Suprapubic skin (tissue), 4 donors: Measurements from ENCODE around the gene FAM111A. TPM values are rescaled to one million over a fixed set of nuclear protein-coding genes. Genes with fewer than 3 reads are reported as not detected.

Source experiments
- DNase-seq, 2 donors: peaks; one replicate each; pipeline ENCODE4 v3.0.0-alpha.2; 2019; ENCODE audit warnings: low spot score in 2 of 2
- H3K27ac ChIP-seq: fragments of 200-600 bp; sonication (generic); one replicate; pipeline ENCODE4 v1.5.1; 2019
- H3K27me3 ChIP-seq: fragments of 200-600 bp; sonication (generic); one replicate; pipeline ENCODE4 v1.5.1; 2019
- H3K36me3 ChIP-seq: fragments of 200-600 bp; sonication (generic); one replicate; pipeline ENCODE4 v1.5.1; 2019
- H3K4me1 ChIP-seq: fragments of 200-600 bp; sonication (generic); one replicate; pipeline ENCODE4 v1.5.1; 2019
- H3K4me3 ChIP-seq: fragments of 200-600 bp; sonication (generic); one replicate; pipeline ENCODE4 v1.5.1; 2019; ENCODE audit warnings: mild to moderate bottlenecking
- H3K9me3 ChIP-seq: fragments of 200-600 bp; sonication (generic); one replicate; pipeline ENCODE4 v1.5.1; 2019
- CTCF ChIP-seq, 2 donors: fragments of 200-600 bp in 1 of 2; fragments of 450-650 bp in 1 of 2; sonication (generic) in 1 of 2; IDR thresholded peaks; one replicate each; pipeline ENCODE4 v1.5.1; 2016 to 2019; ENCODE audit warnings: antibody characterized with exemption in 2 of 2, mild to moderate bottlenecking in 1 of 2, moderate library complexity in 1 of 2
- EP300 ChIP-seq: sonication (generic); formaldehyde crosslinking; IDR thresholded peaks from one replicate; pipeline ENCODE4 v1.6.1; 2017; ENCODE audit warnings: antibody characterized with exemption
- POLR2A ChIP-seq, 2 donors: fragments of 450-650 bp; IDR thresholded peaks; one replicate each; pipeline ENCODE4 v1.6.1; 2017; ENCODE audit warnings: antibody characterized with exemption in 2 of 2, mild to moderate bottlenecking in 2 of 2, moderate library complexity in 2 of 2
- POLR2AphosphoS5 ChIP-seq, 3 donors: sonication (generic); formaldehyde crosslinking; IDR thresholded peaks; one replicate each; pipeline ENCODE4 v1.6.1; 2017; ENCODE audit warnings: antibody characterized with exemption in 3 of 3
- WGBS: methylation state at CpG from one replicate; pipeline ENCODE4 v1.1.5; 2018; 5-methylcytosine and 5-hydroxymethylcytosine counted together
- total RNA-seq, 4 donors: library from RNA; depleted of rRNA; stranded (reverse); fragments of >200 nt; gene quantifications; one replicate each; pipeline ENCODE4 v1.1.0, GENCODE V29; 2016

Gene FAM111A
- total RNA-seq, 4 donors from 2014 or later = 12.5 to 55.7 (median 21.6) TPM

DNA sequence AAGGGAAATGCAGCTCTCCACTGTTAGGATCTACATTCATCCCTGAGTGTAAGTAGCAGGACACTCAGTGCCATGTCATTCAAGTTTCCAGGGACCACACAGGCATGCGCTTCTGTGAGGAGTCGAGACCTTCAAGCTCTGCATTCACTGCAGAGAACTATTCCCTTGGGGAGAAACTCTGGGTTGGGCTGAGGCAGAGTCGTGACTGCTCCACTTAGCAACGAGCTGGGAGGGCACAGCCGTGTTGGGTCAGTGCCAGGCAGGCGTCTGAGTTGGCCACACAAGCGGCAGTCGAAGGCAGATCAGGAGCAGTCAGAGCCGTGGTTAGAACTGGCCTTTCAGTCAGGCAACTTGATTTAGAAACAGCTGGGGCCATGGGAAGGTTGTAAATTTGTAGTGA lies 55.3 kb downstream of the FAM111A start:
- H3K36me3 ChIP-seq = peaks cover 4% of the 10 kb centered on the region
- no peak for TF ChIP-seq EP300
- TF ChIP-seq POLR2A (IDR thresholded peaks at IDR 0.05) = no peak
- no peak for TF ChIP-seq CTCF (IDR thresholded peaks at IDR 0.05)
- no peak for TF ChIP-seq POLR2AphosphoS5 (IDR thresholded peaks at IDR 0.05)
- no peak overlapping the region for H3K27ac ChIP-seq
- no peaks in the 10 kb centered on the region for H3K4me1 ChIP-seq
- WGBS = 37% methylated on average over 9 of the region's 9 CpGs
- H3K4me3 ChIP-seq = no peak overlapping the region
- no peaks in the 10 kb centered on the region for H3K27me3 ChIP-seq
- no peaks in the 10 kb centered on the region for H3K9me3 ChIP-seq
- no peak for DNase-seq

DNA sequence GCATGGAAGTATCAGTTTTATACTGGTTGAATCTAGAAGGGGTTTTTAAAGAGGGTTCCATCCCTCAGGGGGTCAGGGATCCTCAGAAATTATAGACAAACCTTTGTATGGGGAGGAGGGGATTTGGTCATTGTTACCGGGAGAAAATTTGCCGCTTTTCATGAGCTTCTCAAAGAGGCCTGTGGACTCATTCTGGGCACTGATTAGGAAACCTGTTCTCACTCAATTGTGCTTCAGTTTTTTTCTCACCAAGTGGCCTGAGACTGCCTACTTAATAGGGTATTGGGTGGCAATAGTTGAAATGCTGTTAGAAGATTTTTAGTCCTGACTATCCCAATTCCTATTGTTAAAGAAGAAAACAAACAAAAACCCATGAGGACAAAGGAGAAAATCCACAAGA lies 56.1 kb downstream of the FAM111A start:
- DNase-seq = no peak
- Histone ChIP-seq H3K27me3 (no peaks in the 10 kb centered on the region), H3K9me3 (no peaks in the 10 kb centered on the region), H3K36me3 (peaks cover 4% of the 10 kb centered on the region), H3K4me3 (no peak overlapping the region), H3K4me1 (no peaks in the 10 kb centered on the region), H3K27ac (no peak overlapping the region)
- WGBS = 97% methylated on average over 2 of the region's 2 CpGs
- TF ChIP-seq EP300 = no peak
- no peak for TF ChIP-seq POLR2AphosphoS5 (IDR thresholded peaks at IDR 0.05)
- no peak for TF ChIP-seq CTCF (IDR thresholded peaks at IDR 0.05)

DNA sequence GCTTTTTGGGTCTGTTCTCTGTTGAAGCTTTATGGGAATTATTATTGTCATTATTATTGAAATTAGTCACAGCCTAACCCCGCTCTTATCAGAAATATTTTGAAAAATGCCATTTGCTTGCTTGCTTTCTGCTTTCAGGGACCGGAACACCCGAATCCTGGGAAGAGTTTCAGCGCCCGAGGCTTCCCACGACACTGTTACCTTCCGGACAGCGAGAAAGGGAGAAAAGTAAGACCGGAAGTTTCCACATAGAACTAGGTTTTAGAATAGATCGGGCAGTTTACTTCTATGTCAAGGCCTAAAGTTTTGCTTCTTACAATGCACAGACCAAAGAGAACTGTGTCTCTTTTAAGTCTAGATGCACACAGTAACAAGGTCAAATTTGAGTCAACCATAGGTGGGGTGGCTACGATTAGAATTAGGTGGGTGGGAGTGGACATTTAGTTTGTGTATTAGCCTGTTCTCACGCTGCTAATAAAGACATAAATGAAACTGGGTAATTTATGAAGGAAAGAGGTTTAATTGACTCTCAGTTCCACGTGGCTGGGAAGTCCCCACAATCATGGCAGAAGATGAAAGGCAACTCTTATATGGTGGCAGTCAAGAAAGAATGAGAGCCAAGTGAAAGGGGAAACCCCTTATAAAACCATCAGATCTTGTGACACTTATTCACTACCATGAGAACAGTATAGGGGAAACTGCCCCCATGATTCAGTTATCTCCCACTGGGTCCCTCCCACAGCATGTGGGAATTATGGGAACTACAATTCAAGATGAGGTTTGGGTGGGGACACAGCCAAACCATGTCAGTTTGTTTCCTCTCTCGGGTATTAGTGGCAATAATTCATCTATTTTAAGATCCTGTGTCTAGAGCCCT lies 57.1 kb downstream of the FAM111A start:
- Histone ChIP-seq H3K9me3 (no peaks in the 10 kb centered on the region), H3K27ac (no peak overlapping the region), H3K27me3 (no peaks in the 10 kb centered on the region), H3K4me1 (no peaks in the 10 kb centered on the region), H3K4me3 (no peak overlapping the region), H3K36me3 (peaks cover 8% of the 10 kb centered on the region)
- no peak for TF ChIP-seq EP300
- TF ChIP-seq POLR2A (IDR thresholded peaks at IDR 0.05) = no peak
- no peak for TF ChIP-seq POLR2AphosphoS5 (IDR thresholded peaks at IDR 0.05)
- TF ChIP-seq CTCF (IDR thresholded peaks at IDR 0.05) = no peak
- DNase-seq = no peak
- 73% methylated on average over 14 of the region's 14 CpGs for WGBS

- Histone ChIP-seq H3K27ac (no peak overlapping the region), H3K4me1 (no peaks in the 10 kb centered on the region), H3K4me3 (no peak overlapping the region), H3K9me3 (no peaks in the 10 kb centered on the region), H3K36me3 (peaks cover 9% of the 10 kb centered on the region), H3K27me3 (no peaks in the 10 kb centered on the region)
- no peak for DNase-seq
- WGBS = 49% methylated on average over 4 of the region's 4 CpGs
- TF ChIP-seq CTCF (IDR thresholded peaks at IDR 0.05) = no peak
- TF ChIP-seq POLR2A (IDR thresholded peaks at IDR 0.05) = no peak
- TF ChIP-seq POLR2AphosphoS5 (IDR thresholded peaks at IDR 0.05) = no peak
- TF ChIP-seq EP300 = no peak
Measured at GRCh38 chr11:59200423-59200746, 57.7 kb downstream of the FAM111A start.

- no peak overlapping the region for H3K27ac ChIP-seq
- no peak overlapping the region for H3K4me3 ChIP-seq
- WGBS = 94% methylated on average over 3 of the region's 3 CpGs
- H3K27me3 ChIP-seq = no peaks in the 10 kb centered on the region
- peaks cover 5% of the 10 kb centered on the region for H3K36me3 ChIP-seq
- H3K4me1 ChIP-seq = no peaks in the 10 kb centered on the region
- TF ChIP-seq POLR2AphosphoS5 (IDR thresholded peaks at IDR 0.05) = no peak
- no peak for TF ChIP-seq POLR2A (IDR thresholded peaks at IDR 0.05)
- no peak for TF ChIP-seq EP300
- TF ChIP-seq CTCF (IDR thresholded peaks at IDR 0.05) = no peak
- no peak for DNase-seq
- H3K9me3 ChIP-seq = no peaks in the 10 kb centered on the region
Measured at GRCh38 chr11:59201353-59201752, 58.7 kb downstream of the FAM111A start.

Other genes with a start within 250 kb of the FAM111A start
- gene GLYATL1, start 203.4 kb upstream of the FAM111A start, total RNA-seq = 1 to 10 TPM in 3 of 4 donors, not detected in 1; 2.4 to 6.1 (median 3.5) TPM
- gene GLYATL1B, start 56.5 kb upstream of the FAM111A start, total RNA-seq = not detected
- gene FAM111B, start 35.6 kb upstream of the FAM111A start, total RNA-seq = 1 to 10 TPM in 3 of 4 donors, under 1 TPM in 1; 0.48 to 1.8 (median 1.5) TPM
- 10 to 100 TPM in 1 of 4 donors, 1 to 10 TPM in 3; 8.3 to 11.5 (median 8.9) TPM for gene DTX4, start 29.3 kb downstream of the FAM111A start, total RNA-seq
- gene MPEG1, start 70.1 kb downstream of the FAM111A start, total RNA-seq = 1 to 10 TPM; 2.3 to 4.5 (median 2.9) TPM
- gene OR5AN1, start 216.0 kb downstream of the FAM111A start, total RNA-seq = not detected